CD4-positive, alpha-beta T cell treated with Interleukin-2 at 100 ng/mL for 4 hours (primary cell): ENCODE measurements around the gene STAT3.
A peak's percentile ranks its signal among the peaks of the same experiment; 100 is the strongest.
"Not testable (repeated sequence)": the region's sequence is repeated elsewhere in the genome, so short reads cannot be mapped to it uniquely, and the experiment has no call there.

Source experiments
- DNase-seq: peaks from one replicate; pipeline ENCODE4 v3.0.0-alpha.2; 2020; ENCODE audit warnings: low spot score

The STAT3 gene

DNA sequence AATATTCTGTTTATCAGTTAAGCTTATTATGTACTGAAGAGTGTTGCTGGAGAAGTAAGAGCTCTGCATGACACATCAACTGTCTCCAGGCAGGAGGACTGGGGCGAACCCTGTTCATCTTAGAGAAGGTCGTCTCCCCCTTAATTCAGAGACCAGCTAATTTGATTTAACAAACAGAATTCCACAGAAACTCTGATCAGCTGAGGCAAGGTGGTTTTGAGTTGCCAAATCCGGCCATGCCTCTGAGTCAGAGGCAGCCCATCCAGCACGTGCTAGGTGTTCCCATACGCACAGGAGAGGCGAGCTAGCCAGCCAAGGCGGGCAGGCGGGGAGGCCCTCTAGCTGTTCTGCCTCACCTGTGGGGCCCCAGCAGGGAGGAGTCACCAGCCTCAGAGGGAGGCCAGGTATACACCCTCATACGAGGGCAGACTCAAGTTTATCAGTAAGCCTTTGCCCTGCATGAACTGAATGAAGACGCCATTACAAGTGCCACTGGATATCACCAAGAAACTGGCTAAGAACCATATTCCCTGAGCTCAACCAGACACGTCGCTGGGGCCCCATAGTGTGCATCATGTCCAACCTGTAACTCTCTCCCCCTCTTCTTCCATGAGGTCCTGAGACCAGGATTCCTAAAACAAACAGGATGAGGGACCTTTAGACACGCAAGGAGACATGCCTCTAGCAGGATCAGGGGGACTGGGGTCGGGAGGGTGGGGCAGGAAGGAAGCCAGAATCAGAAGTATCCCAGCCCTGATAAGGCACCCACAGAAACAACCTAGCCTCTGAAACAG is 74.3 kb downstream of the STAT3 start:
- DNase-seq: peak; percentile 36

DNA sequence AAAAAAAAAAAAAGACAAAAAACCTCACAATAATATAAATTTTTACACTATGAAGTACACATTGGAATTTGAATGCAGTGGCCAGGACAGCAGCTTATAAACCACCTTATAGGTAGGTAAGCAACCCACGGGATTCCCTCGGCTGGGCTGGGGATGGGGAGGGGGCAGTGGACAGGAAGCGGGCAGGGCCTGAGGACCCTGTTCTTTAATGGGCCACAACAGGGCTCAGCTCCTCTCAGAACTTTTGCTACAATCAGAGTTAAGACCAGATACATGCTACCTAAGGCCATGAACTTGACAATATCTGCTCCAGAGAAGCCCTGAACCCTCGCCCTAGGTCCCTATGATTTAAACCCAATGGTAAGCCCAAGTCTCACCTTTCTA is 74.9 kb downstream of the STAT3 start:
- no peak for DNase-seq

- DNase-seq: peak; percentile 74
Observed at GRCh38 chr17:42312285-42313130, 75.7 kb downstream of the STAT3 start.

DNA sequence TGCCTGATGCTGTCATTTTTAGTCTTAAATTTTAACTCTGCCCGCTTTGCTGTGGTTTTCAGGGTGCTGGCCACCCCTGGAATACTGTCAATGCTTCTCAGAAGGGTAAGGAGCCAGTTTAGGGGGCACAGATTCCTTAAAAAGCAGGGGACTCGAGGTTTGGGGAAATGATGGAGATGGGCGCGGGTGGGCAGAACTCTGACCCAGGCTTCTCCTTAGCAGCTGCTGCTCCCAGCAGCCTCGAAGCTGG is 76.3 kb downstream of the STAT3 start:
- no peak for DNase-seq

- DNase-seq: no peak
Observed at GRCh38 chr17:42311240-42312034, 76.8 kb downstream of the STAT3 start.

DNA sequence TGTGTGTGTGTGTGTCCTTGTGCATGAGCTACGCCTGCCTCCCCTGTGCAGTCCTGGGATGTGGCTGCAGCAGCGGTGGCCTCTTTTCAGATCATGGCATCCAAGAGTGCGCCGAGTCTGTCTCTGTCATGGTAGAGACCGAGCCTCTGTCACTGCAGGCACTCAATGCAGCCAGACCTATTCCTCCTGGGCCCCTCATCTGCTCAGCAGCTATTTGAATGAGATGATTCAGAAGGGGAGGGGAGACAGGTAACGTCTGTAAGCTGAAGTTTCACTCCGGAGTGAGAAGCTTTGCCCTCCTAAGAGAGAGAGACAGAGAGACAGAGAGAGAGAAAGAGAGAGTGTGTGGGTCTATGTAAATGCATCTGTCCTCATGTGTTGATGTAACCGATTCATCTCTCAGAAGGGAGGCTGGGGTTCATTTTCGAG is 77.4 kb downstream of the STAT3 start:
- no peak for DNase-seq

DNA sequence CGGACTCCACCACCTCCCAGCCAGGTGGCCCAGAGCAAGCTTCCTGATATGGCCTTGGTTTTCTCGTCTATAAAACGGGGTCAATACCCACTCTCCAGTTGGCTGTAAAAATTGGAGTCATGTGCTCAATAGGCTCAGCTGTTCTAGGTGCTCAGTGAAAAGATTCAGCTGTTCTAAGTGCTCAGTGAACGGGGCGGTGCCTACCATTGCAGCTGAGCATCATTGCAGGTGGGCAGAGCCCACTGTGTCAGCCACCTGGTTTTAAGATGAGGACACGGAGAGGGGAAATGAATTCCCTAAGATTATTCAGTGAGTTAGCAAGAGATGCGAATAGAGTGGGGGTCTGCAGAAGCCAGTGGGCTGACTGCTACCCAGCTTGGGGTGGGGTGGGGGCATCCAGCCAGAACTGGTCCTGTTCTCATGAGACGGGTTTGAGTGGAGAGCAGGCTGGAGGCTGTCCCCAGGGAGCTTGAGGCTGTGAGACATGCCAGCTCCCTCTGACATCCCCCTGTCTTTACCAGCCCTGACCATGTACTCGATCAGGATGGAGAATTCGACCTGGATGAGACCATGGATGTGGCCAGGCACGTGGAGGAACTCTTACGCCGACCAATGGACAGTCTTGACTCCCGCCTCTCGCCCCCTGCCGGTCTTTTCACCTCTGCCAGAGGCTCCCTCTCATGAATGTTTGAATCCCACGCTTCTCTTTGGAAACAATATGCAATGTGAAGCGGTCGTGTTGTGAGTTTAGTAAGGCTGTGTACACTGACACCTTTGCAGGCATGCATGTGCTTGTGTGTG is 78.1 kb downstream of the STAT3 start:
- DNase-seq: no peak

GRCh38 chr17:42309142-42309541 is 79.1 kb downstream of the STAT3 start:
- no peak for DNase-seq

- DNase-seq: no peak
Observed at GRCh38 chr17:42308446-42308845, 79.8 kb downstream of the STAT3 start.

DNA sequence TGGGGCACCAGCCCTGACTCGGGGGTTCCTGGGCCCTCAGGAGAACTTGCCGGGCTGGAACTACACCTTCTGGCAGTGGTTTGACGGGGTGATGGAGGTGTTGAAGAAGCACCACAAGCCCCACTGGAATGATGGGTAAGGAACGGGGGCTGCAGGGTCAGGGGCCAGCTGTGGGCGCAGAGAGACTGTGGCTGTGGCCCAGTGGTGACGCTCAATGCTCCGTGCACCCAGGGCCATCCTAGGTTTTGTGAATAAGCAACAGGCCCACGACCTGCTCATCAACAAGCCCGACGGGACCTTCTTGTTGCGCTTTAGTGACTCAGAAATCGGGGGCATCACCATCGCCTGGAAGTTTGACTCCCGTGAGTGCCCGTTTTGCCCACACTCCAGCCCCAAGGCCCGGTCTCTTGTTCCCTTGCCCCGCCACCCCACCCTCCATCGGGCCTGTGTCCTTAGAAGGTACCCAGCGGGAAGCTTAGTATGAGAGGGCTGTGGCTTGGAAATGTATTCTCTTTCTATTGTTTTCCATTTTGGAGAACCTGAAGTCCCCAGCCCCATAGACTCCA is 80.8 kb downstream of the STAT3 start:
- DNase-seq: no peak

DNA sequence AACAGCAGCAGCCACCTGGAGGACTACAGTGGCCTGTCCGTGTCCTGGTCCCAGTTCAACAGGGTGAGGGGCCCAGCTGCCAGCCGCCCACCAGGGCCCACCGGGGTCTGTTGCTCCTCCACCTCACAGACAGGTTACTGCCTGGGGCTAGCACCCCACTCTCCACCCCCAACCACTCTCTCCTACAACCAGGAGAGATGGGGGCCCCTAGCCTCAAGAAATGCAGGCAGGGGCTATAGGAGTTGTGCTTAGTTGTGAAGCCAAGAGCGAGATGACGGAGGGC is 81.9 kb downstream of the STAT3 start:
- DNase-seq: no peak

DNA sequence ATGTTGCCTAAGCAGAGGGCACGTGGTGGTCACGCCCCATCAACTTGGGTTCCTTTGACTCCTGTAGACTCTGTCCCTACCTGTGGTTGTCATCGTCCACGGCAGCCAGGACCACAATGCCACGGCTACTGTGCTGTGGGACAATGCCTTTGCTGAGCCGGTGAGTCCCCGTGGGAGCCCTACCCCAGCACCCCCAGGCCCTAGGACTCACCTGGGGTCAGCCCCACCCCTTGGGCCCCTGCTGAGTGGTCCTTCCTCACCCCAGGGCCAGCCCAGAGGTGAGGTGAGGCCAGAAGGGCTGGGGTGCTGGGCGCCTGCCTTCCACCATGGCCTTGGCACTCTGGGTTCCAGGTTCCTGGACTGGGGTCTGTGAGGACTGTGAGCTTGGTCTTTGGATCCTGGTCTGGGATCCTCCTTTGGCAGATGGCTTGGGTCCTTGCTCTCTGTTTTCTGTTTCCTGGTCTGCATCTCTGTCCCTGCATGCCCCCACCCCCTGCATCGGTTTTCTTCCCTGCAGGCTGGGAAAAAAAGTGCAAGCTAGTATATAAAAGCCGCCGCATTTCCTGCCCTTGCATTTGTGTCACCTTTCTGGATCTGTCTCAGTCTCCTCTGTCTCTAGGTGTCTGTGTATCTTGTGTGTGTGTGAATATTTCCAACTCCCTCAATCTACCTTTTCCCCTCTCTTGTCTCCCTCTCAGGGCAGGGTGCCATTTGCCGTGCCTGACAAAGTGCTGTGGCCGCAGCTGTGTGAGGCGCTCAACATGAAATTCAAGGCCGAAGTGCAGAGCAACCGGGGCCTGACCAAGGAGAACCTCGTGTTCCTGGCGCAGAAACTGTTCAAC is 82.5 kb downstream of the STAT3 start:
- no peak for DNase-seq

DNA sequence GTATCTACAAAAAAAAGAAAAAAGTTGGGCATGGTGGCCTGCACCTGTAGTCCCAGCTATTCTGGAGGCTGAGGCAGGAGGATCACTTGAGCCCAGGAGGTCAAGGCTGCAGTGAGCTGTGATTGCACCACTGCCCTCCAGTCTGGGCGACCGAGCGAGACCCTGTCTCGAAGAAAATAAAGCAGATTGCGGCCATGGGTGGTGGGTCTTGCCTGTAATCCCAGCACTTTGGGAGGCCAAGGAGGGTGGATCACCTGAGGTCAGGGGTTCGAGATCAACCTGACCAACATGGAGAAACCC is 83.3 kb downstream of the STAT3 start:
- not testable (repeated sequence) for DNase-seq

DNA sequence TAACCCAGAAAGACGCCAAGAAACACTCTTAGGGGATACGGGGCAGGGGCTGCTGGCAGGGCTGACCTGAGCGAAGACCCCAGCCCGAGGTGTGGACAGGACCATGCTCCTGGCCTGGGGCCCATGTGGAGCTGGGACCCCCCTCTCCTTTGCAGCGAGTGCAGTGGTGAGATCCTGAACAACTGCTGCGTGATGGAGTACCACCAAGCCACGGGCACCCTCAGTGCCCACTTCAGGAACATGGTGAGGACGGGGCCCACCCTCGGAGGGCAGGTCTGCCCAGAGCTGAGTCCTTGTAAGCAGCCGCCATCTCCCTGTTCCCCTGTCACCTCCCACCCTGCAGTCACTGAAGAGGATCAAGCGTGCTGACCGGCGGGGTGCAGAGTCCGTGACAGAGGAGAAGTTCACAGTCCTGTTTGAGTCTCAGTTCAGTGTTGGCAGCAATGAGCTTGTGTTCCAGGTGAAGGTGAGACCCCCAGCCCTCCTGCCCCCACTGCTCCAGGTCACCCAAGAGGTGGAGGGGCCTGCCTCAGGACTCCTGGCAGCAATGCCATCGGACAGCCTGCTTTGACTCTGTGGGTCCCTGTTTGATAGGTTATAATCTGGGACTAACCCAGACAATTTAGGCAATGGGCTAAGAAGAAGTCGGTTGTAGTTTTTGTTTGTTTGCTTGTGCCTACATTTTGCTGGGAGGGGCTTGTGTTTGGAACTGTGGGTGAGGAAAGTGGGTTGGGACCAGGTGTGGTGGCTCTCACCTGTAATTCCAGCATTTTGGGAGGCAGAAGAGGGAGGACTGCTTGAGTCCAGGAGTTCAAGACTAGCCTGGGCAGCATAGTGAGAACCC is 83.8 kb downstream of the STAT3 start:
- no peak for DNase-seq

DNA sequence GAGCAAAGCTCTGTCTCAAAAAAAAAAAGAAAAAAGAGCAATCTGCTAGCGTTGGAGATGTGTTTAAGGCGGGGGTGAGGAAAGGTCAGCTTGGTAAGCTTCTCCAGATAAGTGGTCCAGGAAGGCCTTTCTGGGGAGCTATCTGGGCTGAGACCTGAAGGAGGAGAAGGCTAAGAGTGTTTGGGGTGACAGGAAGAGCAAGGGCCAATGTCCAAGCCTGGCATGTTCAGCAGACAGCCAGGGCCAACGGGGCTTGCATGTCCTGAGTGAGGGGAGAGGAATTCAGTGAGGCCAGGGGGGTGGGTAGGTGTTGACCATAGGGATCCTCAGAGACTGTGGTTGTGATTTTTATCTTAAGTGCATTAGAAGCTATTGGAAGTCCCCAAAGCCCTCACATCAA is 84.5 kb downstream of the STAT3 start:
- DNase-seq: no peak

DNA sequence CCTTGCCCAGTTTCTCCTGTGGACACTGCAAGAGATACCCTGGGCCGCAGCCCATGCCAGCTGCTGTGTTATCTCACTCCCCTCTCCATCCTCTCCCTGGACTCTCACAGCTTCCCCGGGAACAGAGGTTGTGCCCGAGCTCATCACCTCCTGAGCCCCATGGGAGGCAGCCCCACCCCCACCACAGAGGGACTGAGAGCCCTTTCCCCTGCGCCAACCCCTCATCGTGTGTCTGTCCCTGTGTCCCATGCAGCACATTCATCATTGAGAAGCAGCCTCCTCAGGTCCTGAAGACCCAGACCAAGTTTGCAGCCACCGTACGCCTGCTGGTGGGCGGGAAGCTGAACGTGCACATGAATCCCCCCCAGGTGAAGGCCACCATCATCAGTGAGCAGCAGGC is 87.2 kb downstream of the STAT3 start:
- DNase-seq: no peak

DNA sequence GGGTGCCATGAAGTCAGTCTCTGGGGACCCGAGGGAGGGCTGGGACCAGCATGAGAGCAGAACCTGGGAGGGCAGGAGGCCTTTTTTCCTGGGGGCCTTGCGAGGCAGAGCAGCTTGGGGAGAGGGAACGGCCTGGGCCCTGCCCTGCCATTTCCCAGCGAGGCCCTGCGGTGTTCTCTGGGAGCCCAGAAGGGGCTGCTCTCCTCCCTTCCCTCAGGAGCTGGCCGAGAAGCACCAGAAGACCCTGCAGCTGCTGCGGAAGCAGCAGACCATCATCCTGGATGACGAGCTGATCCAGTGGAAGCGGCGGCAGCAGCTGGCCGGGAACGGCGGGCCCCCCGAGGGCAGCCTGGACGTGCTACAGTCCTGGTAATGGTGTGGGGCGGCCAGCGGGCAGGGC is 88.3 kb downstream of the STAT3 start:
- DNase-seq: not testable (repeated sequence)

DNA sequence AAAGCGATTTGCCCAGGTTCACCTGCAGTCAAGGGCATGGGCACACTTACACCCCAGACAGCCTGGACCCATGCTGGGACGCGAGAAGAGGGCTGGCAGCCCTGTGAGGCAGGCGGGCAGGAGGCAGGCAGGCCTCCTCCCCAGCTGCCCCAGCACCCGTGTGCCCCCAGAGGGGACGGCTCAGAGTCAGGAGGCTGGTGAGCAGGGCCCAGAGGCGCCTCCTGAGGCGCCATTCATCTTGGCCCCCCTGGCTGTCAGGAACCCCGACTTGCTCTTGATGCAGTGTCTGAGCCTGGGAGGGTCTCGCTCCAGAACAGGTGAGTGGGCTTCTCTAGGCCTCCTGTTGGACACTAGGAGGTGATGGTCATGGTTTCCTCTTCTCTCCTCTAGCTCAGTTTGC is 88.9 kb downstream of the STAT3 start:
- not testable (repeated sequence) for DNase-seq

DNA sequence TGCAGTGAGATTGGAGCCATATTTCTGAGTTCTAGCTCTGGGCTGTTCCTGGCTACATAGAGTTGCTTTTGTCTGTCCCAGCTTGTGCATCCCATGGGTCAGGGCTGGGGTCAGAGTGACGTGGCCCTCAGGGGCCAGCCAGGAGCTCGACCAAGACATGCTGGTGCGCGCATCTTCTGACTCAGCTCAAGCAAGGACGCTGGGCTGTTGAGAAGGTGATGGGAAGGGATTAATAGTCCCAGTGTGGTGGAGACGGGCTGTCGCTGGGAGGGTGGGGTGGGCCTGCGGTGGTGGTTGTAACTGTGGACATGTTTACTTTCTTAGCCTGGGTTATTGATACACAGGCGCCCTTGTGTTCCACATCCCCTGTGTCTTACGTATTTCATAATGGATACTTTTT is 90.5 kb downstream of the STAT3 start:
- DNase-seq: not testable (repeated sequence)

DNA sequence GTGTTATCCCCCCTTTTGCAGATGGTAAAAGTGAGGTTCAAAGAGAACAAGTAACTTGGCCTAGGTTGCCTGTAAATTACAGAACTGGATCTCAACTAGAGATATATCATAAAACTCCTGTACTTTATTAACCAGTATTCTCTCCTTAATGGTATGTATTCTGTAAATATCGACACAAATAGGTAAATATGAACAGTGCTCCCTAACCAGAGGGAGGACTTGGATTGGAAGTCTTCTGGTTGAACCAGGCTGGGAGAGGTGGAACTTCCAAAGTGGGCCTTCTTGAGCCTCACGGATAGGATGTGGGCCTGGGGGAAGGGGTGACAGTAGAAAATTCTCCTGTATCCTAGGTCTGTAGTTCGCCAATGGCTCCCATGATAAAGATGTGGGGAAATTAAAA is 92.2 kb downstream of the STAT3 start:
- no peak for DNase-seq
